Neural progenitor cell (in vitro differentiated cells): ENCODE measurements around the gene WFIKKN1. TPM values are rescaled to one million over a fixed set of nuclear protein-coding genes. Genes with fewer than 3 reads are reported as not detected.

ENCODE experiments used
- DNase-seq: peaks from one replicate; pipeline ENCODE4 v3.0.0-alpha.2; 2016; ENCODE audit warnings: low spot score
- H2AFZ ChIP-seq: fragments of 200-600 bp; sonication (generic); replicated peaks from 2 replicates; pipeline ENCODE4 v1.6.1; 2016; ENCODE audit warnings: antibody characterized with exemption
- H3F3A ChIP-seq: fragments of 200-600 bp; sonication (generic); 2 replicates; pipeline ENCODE4 v1.6.1; 2016; ENCODE audit warnings: antibody characterized with exemption, low read depth
- H3K27ac ChIP-seq: fragments of 200-600 bp; sonication (generic); 2 replicates; pipeline ENCODE4 v1.5.1; 2016; ENCODE audit warnings: mild to moderate bottlenecking
- H3K27me3 ChIP-seq: fragments of 200-600 bp; sonication (generic); 2 replicates; pipeline ENCODE4 v1.6.1; 2016; ENCODE audit warnings: mild to moderate bottlenecking, moderate library complexity
- H3K36me3 ChIP-seq: fragments of 200-600 bp; sonication (generic); 2 replicates; pipeline ENCODE4 v1.5.1; 2016
- H3K4me1 ChIP-seq: fragments of 200-600 bp; sonication (generic); 2 replicates; pipeline ENCODE4 v1.6.1; 2016; ENCODE audit warnings: mixed run types
- H3K4me2 ChIP-seq: fragments of 200-600 bp; sonication (generic); 2 replicates; pipeline ENCODE4 v1.6.1; 2016
- H3K4me3 ChIP-seq: fragments of 200-600 bp; sonication (generic); 2 replicates; pipeline ENCODE4 v1.5.1; 2016
- H3K79me2 ChIP-seq: fragments of 200-600 bp; sonication (generic); 2 replicates; pipeline ENCODE4 v1.6.1; 2016; ENCODE audit warnings: low read depth
- H3K9ac ChIP-seq: fragments of 200-600 bp; sonication (generic); 2 replicates; pipeline ENCODE4 v1.6.1; 2016
- H3K9me3 ChIP-seq: fragments of 200-600 bp; sonication (generic); 2 replicates; pipeline ENCODE4 v1.5.1; 2016; ENCODE audit warnings: low read depth
- H4K20me1 ChIP-seq: fragments of 200-600 bp; sonication (generic); 2 replicates; pipeline ENCODE4 v1.6.1; 2016; ENCODE audit warnings: low read depth
- H3K27ac Mint-ChIP-seq: 3 replicates; pipeline ENCODE4 v1.8.0; 2021; ENCODE audit warnings: mixed read lengths
- H3K27me3 Mint-ChIP-seq: 2 replicates; pipeline ENCODE4 v1.8.0; 2022; ENCODE audit warnings: low read depth, mild to moderate bottlenecking, inconsistent platforms, moderate library complexity, mixed read lengths; ENCODE audit not compliant: insufficient read depth
- H3K36me3 Mint-ChIP-seq: 3 replicates; pipeline ENCODE4 v1.8.0; 2021; ENCODE audit warnings: mixed read lengths
- H3K4me1 Mint-ChIP-seq: 3 replicates; pipeline ENCODE4 v1.8.0; 2021; ENCODE audit warnings: mixed read lengths
- H3K4me3 Mint-ChIP-seq: 3 replicates; pipeline ENCODE4 v1.8.0; 2021; ENCODE audit warnings: mild to moderate bottlenecking, moderate library complexity, mixed read lengths
- H3K9me3 Mint-ChIP-seq: 3 replicates; pipeline ENCODE4 v1.8.0; 2020; ENCODE audit warnings: mixed read lengths
- EZH2 ChIP-seq: fragments of 200-600 bp; sonication (generic); IDR thresholded peaks from 2 replicates; pipeline ENCODE4 v1.6.1; 2017; ENCODE audit warnings: antibody characterized with exemption, mild to moderate bottlenecking, moderate library complexity
- EZH2phosphoT487 ChIP-seq: fragments of 200-600 bp; sonication (generic); IDR thresholded peaks from 2 replicates; pipeline ENCODE4 v1.6.1; 2017; ENCODE audit warnings: antibody characterized with exemption
- total RNA-seq: library from RNA; depleted of rRNA; stranded (reverse); fragments of >200 nt; gene quantifications from 2 replicates; pipeline ENCODE4 v1.2.3, GENCODE V29; 2015; ENCODE audit warnings: low replicate concordance
- TF ChIP-seq, protein P1 (sequence below): fragments of 200-600 bp; sonication (generic); IDR thresholded peaks from 2 replicates; pipeline ENCODE4 v1.5.1; 2017; ENCODE audit warnings: antibody characterized with exemption, mild to moderate bottlenecking

Gene WFIKKN1
- total RNA-seq, 1 donor from 2014 or later = 5.9 TPM

GRCh38 chr16:658679-659571 is 28.1 kb downstream of the WFIKKN1 start:
- no peak for TF ChIP-seq EZH2
- TF ChIP-seq, protein P1, sequence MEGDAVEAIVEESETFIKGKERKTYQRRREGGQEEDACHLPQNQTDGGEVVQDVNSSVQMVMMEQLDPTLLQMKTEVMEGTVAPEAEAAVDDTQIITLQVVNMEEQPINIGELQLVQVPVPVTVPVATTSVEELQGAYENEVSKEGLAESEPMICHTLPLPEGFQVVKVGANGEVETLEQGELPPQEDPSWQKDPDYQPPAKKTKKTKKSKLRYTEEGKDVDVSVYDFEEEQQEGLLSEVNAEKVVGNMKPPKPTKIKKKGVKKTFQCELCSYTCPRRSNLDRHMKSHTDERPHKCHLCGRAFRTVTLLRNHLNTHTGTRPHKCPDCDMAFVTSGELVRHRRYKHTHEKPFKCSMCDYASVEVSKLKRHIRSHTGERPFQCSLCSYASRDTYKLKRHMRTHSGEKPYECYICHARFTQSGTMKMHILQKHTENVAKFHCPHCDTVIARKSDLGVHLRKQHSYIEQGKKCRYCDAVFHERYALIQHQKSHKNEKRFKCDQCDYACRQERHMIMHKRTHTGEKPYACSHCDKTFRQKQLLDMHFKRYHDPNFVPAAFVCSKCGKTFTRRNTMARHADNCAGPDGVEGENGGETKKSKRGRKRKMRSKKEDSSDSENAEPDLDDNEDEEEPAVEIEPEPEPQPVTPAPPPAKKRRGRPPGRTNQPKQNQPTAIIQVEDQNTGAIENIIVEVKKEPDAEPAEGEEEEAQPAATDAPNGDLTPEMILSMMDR = no peak
- TF ChIP-seq EZH2phosphoT487 = no peak

DNA sequence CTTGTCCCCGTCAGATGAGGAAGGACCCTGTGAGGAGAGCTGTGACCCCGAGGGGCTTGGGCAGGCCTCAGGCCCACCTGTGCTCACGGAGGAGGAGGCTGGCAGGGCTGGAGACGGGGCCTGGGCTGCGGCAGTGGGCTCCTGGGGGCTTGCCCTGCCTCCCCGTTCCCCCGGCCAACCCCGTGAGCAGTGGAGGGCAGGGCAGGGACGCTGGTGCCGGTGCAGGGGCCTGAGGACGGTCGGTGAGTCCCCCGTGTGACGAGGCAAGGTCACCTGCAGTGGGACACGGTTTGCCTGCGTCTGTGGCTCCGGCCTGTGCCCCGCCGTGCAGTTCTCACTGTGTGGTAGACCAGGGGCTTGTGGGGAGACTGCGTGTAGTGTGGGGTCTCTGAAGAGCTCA is 28.8 kb downstream of the WFIKKN1 start:
- no peaks in the 10 kb centered on the region for H3K79me2 ChIP-seq
- Mint-ChIP-seq H3K27ac (no peak overlapping the region), H3K36me3 (peaks cover 2% of the 10 kb centered on the region), H3K27me3 (peaks cover 2% of the 10 kb centered on the region), H3K9me3 (no peaks in the 10 kb centered on the region), H3K4me3 (no peak overlapping the region), H3K4me1 (peaks cover 4% of the 10 kb centered on the region)
- H3K4me3 ChIP-seq = no peak overlapping the region
- H3K4me2 ChIP-seq = no peak overlapping the region
- peaks cover 3% of the 10 kb centered on the region for H3K4me1 ChIP-seq
- no peaks in the 10 kb centered on the region for H3K27me3 ChIP-seq
- no peaks in the 10 kb centered on the region for H3K9me3 ChIP-seq
- H3F3A ChIP-seq = peaks cover 3% of the 10 kb centered on the region
- no peak for TF ChIP-seq EZH2
- TF ChIP-seq, protein P1 = no peak
- no peak for TF ChIP-seq EZH2phosphoT487
- H3K9ac ChIP-seq = no peak overlapping the region
- no peak overlapping the region for H3K27ac ChIP-seq
- no peak overlapping the region for H2AFZ ChIP-seq
- peaks cover 5% of the 10 kb centered on the region for H4K20me1 ChIP-seq
- H3K36me3 ChIP-seq = no peaks in the 10 kb centered on the region
- DNase-seq = no peak

More at GRCh38 chr16:658679-659571, 28.1 kb downstream of the WFIKKN1 start:
- peaks cover 2% of the 10 kb centered on the region for H3K27me3 Mint-ChIP-seq
- Histone ChIP-seq H3K4me3 (no peak overlapping the region), H3K4me1 (peaks cover 3% of the 10 kb centered on the region), H3F3A (peaks cover 3% of the 10 kb centered on the region), H3K36me3 (no peaks in the 10 kb centered on the region), H3K27me3 (no peaks in the 10 kb centered on the region), H3K9me3 (no peaks in the 10 kb centered on the region), H3K9ac (no peak overlapping the region), H4K20me1 (peaks cover 5% of the 10 kb centered on the region), H3K79me2 (no peaks in the 10 kb centered on the region), H3K27ac (no peak overlapping the region), H3K4me2 (no peak overlapping the region), H2AFZ (no peak overlapping the region)
- no peak for DNase-seq
- peaks cover 4% of the 10 kb centered on the region for H3K4me1 Mint-ChIP-seq
- no peak overlapping the region for H3K4me3 Mint-ChIP-seq
- no peaks in the 10 kb centered on the region for H3K9me3 Mint-ChIP-seq
- H3K27ac Mint-ChIP-seq = no peak overlapping the region
- peaks cover 2% of the 10 kb centered on the region for H3K36me3 Mint-ChIP-seq

DNA sequence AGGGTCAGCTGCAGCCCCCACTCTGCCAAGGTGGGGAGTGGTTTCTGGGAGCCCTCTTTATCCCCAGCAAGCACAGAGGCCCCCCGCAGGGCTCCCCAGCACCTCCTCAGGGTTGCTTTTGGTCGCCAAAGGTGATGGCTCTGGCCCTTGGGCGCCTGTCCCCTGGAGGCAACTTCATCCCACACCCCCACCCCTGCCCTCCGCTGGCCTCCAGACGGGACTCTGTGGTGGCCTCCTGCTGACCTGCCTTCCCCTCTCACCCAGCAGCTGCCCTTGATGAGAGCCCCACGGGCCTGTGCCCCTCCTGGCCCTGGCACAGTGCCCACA is 29.3 kb downstream of the WFIKKN1 start:
- TF ChIP-seq, protein P1 = no peak
- TF ChIP-seq EZH2 = no peak
- TF ChIP-seq EZH2phosphoT487 = no peak
- Histone ChIP-seq H3K79me2 (no peaks in the 10 kb centered on the region), H3K4me1 (peaks cover 3% of the 10 kb centered on the region), H3K4me3 (no peak overlapping the region), H3K9me3 (no peaks in the 10 kb centered on the region), H3K36me3 (no peaks in the 10 kb centered on the region), H2AFZ (no peak overlapping the region), H3K27ac (no peak overlapping the region), H3F3A (peaks cover 3% of the 10 kb centered on the region), H3K4me2 (no peak overlapping the region), H4K20me1 (peaks cover 5% of the 10 kb centered on the region), H3K9ac (no peak overlapping the region), H3K27me3 (no peaks in the 10 kb centered on the region)
- Mint-ChIP-seq H3K4me3 (no peak overlapping the region), H3K27me3 (peaks cover 2% of the 10 kb centered on the region), H3K27ac (no peak overlapping the region), H3K9me3 (no peaks in the 10 kb centered on the region), H3K36me3 (peaks cover 2% of the 10 kb centered on the region), H3K4me1 (peaks cover 4% of the 10 kb centered on the region)
- no peak for DNase-seq
